Measurements from ENCODE around the gene MRPS10.

MRPS10 gene

DNA sequence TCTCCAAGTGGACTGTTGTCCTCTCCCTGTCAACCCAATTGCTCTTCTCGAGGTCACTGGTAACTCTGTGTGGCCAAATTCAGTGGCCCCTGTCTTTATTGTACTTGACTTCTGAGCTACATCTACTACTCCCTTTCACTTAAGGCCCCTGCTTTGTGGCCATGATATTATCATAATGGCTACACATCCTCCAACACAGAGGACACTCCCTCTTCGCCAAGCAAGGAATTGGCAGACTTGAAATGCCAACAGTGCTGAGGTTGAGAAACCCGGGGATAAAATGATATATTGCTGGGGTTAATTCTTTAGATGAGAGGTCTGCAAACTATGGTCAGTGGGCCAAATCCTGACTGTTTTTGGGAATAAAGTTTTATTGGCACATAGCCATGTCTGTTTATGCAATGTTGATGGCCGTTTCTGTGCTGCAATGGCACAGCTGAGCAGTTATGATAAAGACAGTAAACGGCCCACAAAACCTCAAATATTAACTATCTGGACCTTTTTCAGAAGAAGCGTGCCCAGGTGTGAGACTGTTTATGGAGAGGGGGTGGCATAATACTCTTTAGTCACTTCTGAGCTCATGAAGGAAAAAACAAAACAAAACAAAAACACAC lies 12.0 kb upstream of the MRPS10 start:
- no peaks in the 10 kb centered on the region for H3K9me3 ChIP-seq (ENCODE audit: severe bottlenecking)
- H3K4me3 ChIP-seq (ENCODE audit: low read depth, low read length), result no peak overlapping the region
- TF ChIP-seq, protein P1, sequence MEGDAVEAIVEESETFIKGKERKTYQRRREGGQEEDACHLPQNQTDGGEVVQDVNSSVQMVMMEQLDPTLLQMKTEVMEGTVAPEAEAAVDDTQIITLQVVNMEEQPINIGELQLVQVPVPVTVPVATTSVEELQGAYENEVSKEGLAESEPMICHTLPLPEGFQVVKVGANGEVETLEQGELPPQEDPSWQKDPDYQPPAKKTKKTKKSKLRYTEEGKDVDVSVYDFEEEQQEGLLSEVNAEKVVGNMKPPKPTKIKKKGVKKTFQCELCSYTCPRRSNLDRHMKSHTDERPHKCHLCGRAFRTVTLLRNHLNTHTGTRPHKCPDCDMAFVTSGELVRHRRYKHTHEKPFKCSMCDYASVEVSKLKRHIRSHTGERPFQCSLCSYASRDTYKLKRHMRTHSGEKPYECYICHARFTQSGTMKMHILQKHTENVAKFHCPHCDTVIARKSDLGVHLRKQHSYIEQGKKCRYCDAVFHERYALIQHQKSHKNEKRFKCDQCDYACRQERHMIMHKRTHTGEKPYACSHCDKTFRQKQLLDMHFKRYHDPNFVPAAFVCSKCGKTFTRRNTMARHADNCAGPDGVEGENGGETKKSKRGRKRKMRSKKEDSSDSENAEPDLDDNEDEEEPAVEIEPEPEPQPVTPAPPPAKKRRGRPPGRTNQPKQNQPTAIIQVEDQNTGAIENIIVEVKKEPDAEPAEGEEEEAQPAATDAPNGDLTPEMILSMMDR (IDR thresholded peaks at IDR 0.05; ENCODE audit: low read depth, low read length), result no peak
- H3K27me3 ChIP-seq (ENCODE audit: insufficient read depth, low read depth, severe bottlenecking), result no peaks in the 10 kb centered on the region
- H3K36me3 ChIP-seq, result peaks cover 9% of the 10 kb centered on the region
- no peak overlapping the region for H3K27ac ChIP-seq
- DNase-seq, result no peak

- Histone ChIP-seq H3K36me3 (peaks cover 9% of the 10 kb centered on the region), H3K4me3 (ENCODE audit: low read depth, low read length) (no peak overlapping the region), H3K9me3 (ENCODE audit: severe bottlenecking) (no peaks in the 10 kb centered on the region), H3K27ac (no peak overlapping the region), H3K27me3 (ENCODE audit: insufficient read depth, low read depth, severe bottlenecking) (no peaks in the 10 kb centered on the region)
- TF ChIP-seq, protein P1 (IDR thresholded peaks at IDR 0.05; ENCODE audit: low read depth, low read length), result no peak
- DNase-seq, result no peak
Observed at GRCh38 chr6:42228305-42228704, 10.6 kb upstream of the MRPS10 start.

GRCh38 chr6:42227173-42227850 lies 9.7 kb upstream of the MRPS10 start:
- H3K4me3 ChIP-seq (ENCODE audit: low read depth, low read length), result no peak overlapping the region
- H3K9me3 ChIP-seq (ENCODE audit: severe bottlenecking), result no peaks in the 10 kb centered on the region
- peaks cover 6% of the 10 kb centered on the region for H3K36me3 ChIP-seq
- no peak overlapping the region for H3K27ac ChIP-seq
- no peaks in the 10 kb centered on the region for H3K27me3 ChIP-seq (ENCODE audit: insufficient read depth, low read depth, severe bottlenecking)
- no peak for DNase-seq
- TF ChIP-seq, protein P1 (IDR thresholded peaks at IDR 0.05; ENCODE audit: low read depth, low read length), result no peak

DNA sequence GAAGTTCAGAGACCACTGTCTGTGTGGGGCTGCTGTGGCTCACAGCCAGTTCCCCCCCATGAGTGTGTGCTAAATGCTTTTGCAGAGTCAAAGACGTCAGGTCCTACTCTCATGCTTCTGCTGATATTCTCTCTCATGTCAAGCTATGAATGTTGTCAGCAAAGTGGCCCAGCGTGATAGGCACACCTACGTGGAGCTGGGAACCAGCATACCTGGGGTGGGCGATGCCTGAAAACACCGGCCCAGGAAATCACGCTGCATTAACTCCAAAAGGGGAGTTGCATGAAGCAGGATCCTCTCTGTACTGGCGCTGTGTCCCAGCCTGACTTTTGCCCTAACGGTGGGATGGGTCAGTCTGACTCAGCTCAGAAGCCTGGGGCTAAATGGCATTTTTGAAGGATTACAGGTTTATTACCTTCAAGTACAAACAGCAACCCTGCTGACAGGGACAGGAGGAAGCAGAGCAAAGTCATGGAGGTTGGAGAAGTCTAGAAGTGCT lies 9.0 kb upstream of the MRPS10 start:
- TF ChIP-seq, protein P1 (IDR thresholded peaks at IDR 0.05; ENCODE audit: low read depth, low read length), result no peak
- Histone ChIP-seq H3K27ac (peak overlapping the region; percentile 5; the same call in 1 of the 2 replicates), H3K36me3 (no peaks in the 10 kb centered on the region; the same call in 1 of the 2 replicates), H3K27me3 (ENCODE audit: insufficient read depth, low read depth, severe bottlenecking) (no peaks in the 10 kb centered on the region), H3K4me3 (ENCODE audit: low read depth, low read length) (no peak overlapping the region), H3K9me3 (ENCODE audit: severe bottlenecking) (no peaks in the 10 kb centered on the region)
- peak; percentile 52 for DNase-seq

GRCh38 chr6:42226161-42226611 lies 8.5 kb upstream of the MRPS10 start:
- no peaks in the 10 kb centered on the region for H3K27me3 ChIP-seq (ENCODE audit: insufficient read depth, low read depth, severe bottlenecking)
- TF ChIP-seq, protein P1 (IDR thresholded peaks at IDR 0.05; ENCODE audit: low read depth, low read length), result no peak
- no peaks in the 10 kb centered on the region for H3K9me3 ChIP-seq (ENCODE audit: severe bottlenecking)
- H3K4me3 ChIP-seq (ENCODE audit: low read depth, low read length), result no peak overlapping the region
- peak overlapping the region; percentile 5; the same call in 1 of the 2 replicates for H3K27ac ChIP-seq
- no peaks in the 10 kb centered on the region; the same call in 1 of the 2 replicates for H3K36me3 ChIP-seq
- no peak for DNase-seq

All from WERI-Rb-1 (cell line).